Type B pancreatic cell (in vitro differentiated cells): ENCODE results near the gene FCHSD2. TPM values are rescaled to one million over a fixed set of nuclear protein-coding genes. Genes with fewer than 3 reads are reported as not detected.
"Not testable (repeated sequence)": the region's sequence is repeated elsewhere in the genome, so short reads cannot be mapped to it uniquely, and the experiment has no call there.

Experiments used
- DNase-seq: peaks from one replicate; pipeline ENCODE4 v3.0.0; 2021; ENCODE audit warnings: mixed read lengths; ENCODE audit not compliant: unreplicated experiment; ENCODE audit errors: extremely low spot score
- H3K27ac Mint-ChIP-seq: 2 replicates; pipeline ENCODE4 v1.8.0; 2021; ENCODE audit warnings: mild to moderate bottlenecking, mixed read lengths
- H3K27me3 Mint-ChIP-seq: 2 replicates; pipeline ENCODE4 v1.8.0; 2021; ENCODE audit warnings: mixed read lengths
- H3K36me3 Mint-ChIP-seq: 2 replicates; pipeline ENCODE4 v1.8.0; 2021; ENCODE audit warnings: mixed read lengths
- H3K4me1 Mint-ChIP-seq: one replicate; pipeline ENCODE4 v1.8.0; 2021; ENCODE audit warnings: mixed read lengths; ENCODE audit not compliant: unreplicated experiment
- H3K4me3 Mint-ChIP-seq: 2 replicates; pipeline ENCODE4 v1.8.0; 2021; ENCODE audit warnings: mild to moderate bottlenecking, mixed read lengths
- H3K9me3 Mint-ChIP-seq: 2 replicates; pipeline ENCODE4 v1.8.0; 2021; ENCODE audit warnings: mixed read lengths
- total RNA-seq: library from RNA; stranded (reverse); gene quantifications from 2 replicates; pipeline ENCODE4 v1.2.1, GENCODE V29; 2021; ENCODE audit warnings: low replicate concordance
- TF ChIP-seq, protein P1 (sequence below): fragments of 200-600 bp; sonication (generic); conservative IDR thresholded peaks from 2 replicates; pipeline ENCODE4 v1.5.0; 2021; ENCODE audit warnings: antibody characterized with exemption, mild to moderate bottlenecking

Gene FCHSD2
- total RNA-seq, 1 donor from 2014 or later: 30.8 TPM

DNA sequence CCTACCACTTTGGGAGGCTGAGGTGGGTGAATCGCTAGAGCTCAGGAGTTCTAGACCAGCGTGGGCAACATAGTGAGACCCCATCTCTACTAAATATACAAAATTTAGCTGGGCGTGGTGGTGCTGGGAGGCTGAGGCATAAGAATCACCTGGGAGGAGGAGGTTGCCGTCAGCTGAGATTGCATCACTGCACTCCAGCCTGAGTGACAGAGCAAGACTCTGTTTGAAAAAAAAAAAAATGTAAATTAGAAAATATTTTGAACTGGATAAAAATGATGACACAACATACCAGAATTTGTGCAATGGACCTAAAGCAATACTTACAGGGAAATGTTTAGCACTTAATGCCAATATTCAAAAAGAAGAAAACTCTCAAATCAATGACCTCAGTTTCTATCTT lies 281.5 kb downstream of the FCHSD2 start:
- Mint-ChIP-seq H3K36me3 (peaks cover 4% of the 10 kb centered on the region), H3K9me3 (no peaks in the 10 kb centered on the region), H3K27me3 (no peaks in the 10 kb centered on the region), H3K4me1 (peaks cover 10% of the 10 kb centered on the region), H3K27ac (no peak overlapping the region), H3K4me3 (no peak overlapping the region)
- no peak for DNase-seq
- TF ChIP-seq, protein P1, sequence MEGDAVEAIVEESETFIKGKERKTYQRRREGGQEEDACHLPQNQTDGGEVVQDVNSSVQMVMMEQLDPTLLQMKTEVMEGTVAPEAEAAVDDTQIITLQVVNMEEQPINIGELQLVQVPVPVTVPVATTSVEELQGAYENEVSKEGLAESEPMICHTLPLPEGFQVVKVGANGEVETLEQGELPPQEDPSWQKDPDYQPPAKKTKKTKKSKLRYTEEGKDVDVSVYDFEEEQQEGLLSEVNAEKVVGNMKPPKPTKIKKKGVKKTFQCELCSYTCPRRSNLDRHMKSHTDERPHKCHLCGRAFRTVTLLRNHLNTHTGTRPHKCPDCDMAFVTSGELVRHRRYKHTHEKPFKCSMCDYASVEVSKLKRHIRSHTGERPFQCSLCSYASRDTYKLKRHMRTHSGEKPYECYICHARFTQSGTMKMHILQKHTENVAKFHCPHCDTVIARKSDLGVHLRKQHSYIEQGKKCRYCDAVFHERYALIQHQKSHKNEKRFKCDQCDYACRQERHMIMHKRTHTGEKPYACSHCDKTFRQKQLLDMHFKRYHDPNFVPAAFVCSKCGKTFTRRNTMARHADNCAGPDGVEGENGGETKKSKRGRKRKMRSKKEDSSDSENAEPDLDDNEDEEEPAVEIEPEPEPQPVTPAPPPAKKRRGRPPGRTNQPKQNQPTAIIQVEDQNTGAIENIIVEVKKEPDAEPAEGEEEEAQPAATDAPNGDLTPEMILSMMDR: no peak

DNA sequence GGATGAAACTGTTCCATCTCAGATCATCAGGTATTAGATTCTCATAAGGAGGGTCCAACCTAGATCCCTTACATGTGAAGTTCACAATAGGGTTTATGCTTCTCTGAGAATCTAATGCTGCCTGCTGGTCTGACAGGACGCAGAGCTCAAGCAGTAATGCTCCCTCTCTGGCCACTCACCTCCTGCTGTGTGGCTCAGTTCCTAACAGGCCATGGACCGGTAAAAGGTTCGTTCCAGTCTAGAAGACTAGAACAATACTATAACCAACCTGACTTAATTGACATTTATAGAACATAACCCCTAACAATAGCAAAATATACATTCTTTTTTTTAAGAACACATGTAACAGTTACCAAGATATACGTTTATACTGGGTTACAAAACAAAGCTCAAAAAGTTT lies 282.1 kb downstream of the FCHSD2 start:
- no peak overlapping the region for H3K4me3 Mint-ChIP-seq
- no peaks in the 10 kb centered on the region for H3K27me3 Mint-ChIP-seq
- TF ChIP-seq, protein P1: no peak
- peaks cover 4% of the 10 kb centered on the region for H3K36me3 Mint-ChIP-seq
- H3K4me1 Mint-ChIP-seq: peaks cover 4% of the 10 kb centered on the region
- no peak overlapping the region for H3K27ac Mint-ChIP-seq
- no peaks in the 10 kb centered on the region for H3K9me3 Mint-ChIP-seq
- no peak for DNase-seq

DNA sequence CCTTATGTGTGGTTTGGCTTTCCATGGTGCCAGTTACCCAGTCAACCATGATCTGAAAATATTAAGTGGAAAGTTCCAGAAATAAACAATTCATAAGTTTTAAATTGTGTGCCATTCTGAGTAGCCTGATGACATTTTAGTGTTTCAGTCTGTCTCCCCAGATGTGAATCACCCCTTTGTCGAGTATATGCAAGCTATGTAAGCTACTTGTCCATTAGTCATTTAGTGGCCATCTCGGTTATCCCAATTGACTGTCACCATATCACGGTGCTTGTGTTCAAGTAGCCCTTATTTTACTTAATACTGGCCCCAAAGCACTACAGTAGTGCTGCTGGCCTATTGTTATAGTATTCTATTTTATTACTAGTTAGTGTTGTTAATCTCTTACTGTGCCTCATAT lies 283.0 kb downstream of the FCHSD2 start:
- Mint-ChIP-seq H3K27me3 (no peaks in the 10 kb centered on the region), H3K4me1 (no peaks in the 10 kb centered on the region)

DNA sequence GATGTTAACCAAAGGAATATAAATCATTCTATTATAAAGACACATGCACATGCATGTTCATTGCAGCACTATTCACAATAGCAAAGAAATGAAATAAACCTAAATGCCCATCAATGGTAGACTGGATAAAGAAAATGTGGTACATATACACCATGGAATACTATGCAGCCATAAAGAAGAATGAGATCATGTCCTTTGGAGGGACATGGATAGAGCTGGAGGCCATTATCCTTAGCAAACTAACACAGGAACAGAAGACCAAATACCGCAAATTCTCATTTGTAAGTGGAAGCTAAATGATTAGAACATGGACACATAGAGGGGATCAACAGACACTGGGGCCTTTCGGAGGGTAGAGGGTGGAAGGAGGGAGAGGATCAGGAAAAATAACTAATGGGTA lies 283.9 kb downstream of the FCHSD2 start:
- H3K36me3 Mint-ChIP-seq, H3K9me3 Mint-ChIP-seq, H3K27ac Mint-ChIP-seq, H3K27me3 Mint-ChIP-seq, H3K4me3 Mint-ChIP-seq, DNase-seq, H3K4me1 Mint-ChIP-seq: not testable (repeated sequence)

More for the DNA sequence above, 283.0 kb downstream of the FCHSD2 start:
- Mint-ChIP-seq H3K36me3 (peaks cover 4% of the 10 kb centered on the region), H3K4me3 (no peak overlapping the region), H3K9me3 (no peaks in the 10 kb centered on the region), H3K27ac (no peak overlapping the region)
- TF ChIP-seq, protein P1: no peak
- no peak for DNase-seq

DNA sequence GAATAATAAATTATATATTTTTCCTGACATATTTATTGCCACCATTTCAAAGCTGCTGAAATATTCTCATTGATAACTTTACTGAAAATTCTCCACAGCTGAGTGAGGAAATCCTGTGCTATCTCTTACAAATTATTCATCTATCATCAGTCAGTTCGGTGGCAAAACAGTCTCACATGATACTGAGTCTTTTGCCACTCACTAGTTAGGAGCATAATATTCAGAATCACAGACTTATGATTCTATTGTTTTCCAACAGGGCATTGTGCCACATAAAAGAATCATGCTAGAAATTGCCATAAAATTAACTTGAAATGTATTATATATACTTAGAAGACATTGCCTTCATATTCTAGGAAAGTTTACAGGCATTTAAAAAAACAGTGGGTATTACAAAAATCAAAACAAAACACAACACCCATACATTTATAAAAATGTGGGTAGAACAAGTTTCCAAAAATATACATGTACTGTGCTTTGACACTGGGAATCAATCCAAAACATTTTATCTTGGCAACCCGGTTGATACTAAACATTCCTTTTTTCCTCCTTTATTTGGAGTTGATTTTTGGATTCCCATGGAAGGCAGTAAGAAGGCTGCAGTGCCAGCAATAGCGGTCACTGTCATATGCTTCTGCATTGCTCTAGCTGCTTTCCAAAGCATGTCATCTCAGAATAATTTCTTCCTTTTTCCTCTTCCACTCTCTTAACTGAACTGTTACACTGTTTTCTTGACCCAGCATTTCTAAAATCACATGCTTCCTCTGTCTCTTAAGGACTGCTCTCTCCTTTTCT lies 285.4 kb downstream of the FCHSD2 start:
- Mint-ChIP-seq H3K27ac (no peak overlapping the region), H3K9me3 (no peaks in the 10 kb centered on the region), H3K4me3 (no peak overlapping the region), H3K27me3 (no peaks in the 10 kb centered on the region), H3K36me3 (peaks cover 4% of the 10 kb centered on the region), H3K4me1 (no peaks in the 10 kb centered on the region)
- TF ChIP-seq, protein P1: no peak
- DNase-seq: no peak

DNA sequence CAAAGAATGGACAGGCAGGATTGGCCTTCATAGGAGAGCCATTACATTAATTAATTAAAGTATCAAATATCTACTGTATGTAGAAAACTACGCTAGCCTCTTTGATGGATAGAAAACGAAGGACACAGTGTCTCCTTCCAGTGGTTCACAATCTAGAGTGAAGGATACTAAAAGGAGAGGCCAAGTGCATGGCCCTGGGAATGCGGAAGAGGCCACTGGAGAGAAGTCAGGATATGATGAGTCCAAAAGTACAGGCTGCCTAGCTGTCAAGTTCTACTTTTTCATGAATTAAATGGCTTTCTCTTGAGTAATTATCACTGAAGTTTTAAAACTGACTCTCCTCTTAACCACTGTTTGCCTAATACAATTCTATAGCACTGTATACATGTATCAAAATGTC lies 286.1 kb downstream of the FCHSD2 start:
- TF ChIP-seq, protein P1: no peak
- no peak overlapping the region for H3K27ac Mint-ChIP-seq
- H3K9me3 Mint-ChIP-seq: no peaks in the 10 kb centered on the region

More for the DNA sequence above, 286.1 kb downstream of the FCHSD2 start:
- Mint-ChIP-seq H3K4me3 (no peak overlapping the region), H3K27me3 (no peaks in the 10 kb centered on the region), H3K4me1 (no peaks in the 10 kb centered on the region), H3K36me3 (peaks cover 4% of the 10 kb centered on the region)
- no peak for DNase-seq
